Progenitor cell of endocrine pancreas (in vitro differentiated cells): ENCODE measurements around the gene KLHL22. TPM values are rescaled to one million over a fixed set of nuclear protein-coding genes. Genes with fewer than 3 reads are reported as not detected.
A peak's percentile ranks its signal among the peaks of the same experiment; 100 is the strongest.

ENCODE experiments used
- DNase-seq: peaks from one replicate; pipeline ENCODE4 v3.0.0; 2021; ENCODE audit warnings: low spot score; ENCODE audit not compliant: unreplicated experiment
- H3K27ac Mint-ChIP-seq: 2 replicates; pipeline ENCODE4 v1.8.0; 2021; ENCODE audit warnings: mild to moderate bottlenecking, moderate library complexity, mixed read lengths
- H3K27me3 Mint-ChIP-seq: 2 replicates; pipeline ENCODE4 v1.8.0; 2021; ENCODE audit warnings: mixed read lengths
- H3K36me3 Mint-ChIP-seq: 2 replicates; pipeline ENCODE4 v1.8.0; 2022; ENCODE audit warnings: mixed read lengths; ENCODE audit not compliant: insufficient read depth
- H3K4me1 Mint-ChIP-seq: 2 replicates; pipeline ENCODE4 v1.8.0; 2021; ENCODE audit warnings: low read depth, mixed read lengths
- H3K4me3 Mint-ChIP-seq: 2 replicates; pipeline ENCODE4 v1.8.0; 2021; ENCODE audit warnings: low read depth, mild to moderate bottlenecking, moderate library complexity, mixed read lengths
- H3K9me3 Mint-ChIP-seq: 2 replicates; pipeline ENCODE4 v1.8.0; 2021; ENCODE audit warnings: low read depth, mixed read lengths
- CTCF ChIP-seq: fragments of 200-600 bp; sonication (generic); IDR thresholded peaks from one replicate; pipeline ENCODE4 v1.5.0; 2021; ENCODE audit warnings: antibody characterized with exemption, mild to moderate bottlenecking; ENCODE audit not compliant: unreplicated experiment
- total RNA-seq: library from RNA; stranded (reverse); gene quantifications from 2 replicates; pipeline ENCODE4 v1.2.1, GENCODE V29; 2021

The KLHL22 gene
- total RNA-seq, 1 donor from 2014 or later, result 47.3 TPM

- Mint-ChIP-seq H3K4me3 (peak overlapping the region; percentile 62), H3K9me3 (no peaks in the 10 kb centered on the region), H3K4me1 (peaks cover 9% of the 10 kb centered on the region), H3K27ac (peak overlapping the region; percentile 84), H3K27me3 (peaks cover 35% of the 10 kb centered on the region), H3K36me3 (peaks cover 11% of the 10 kb centered on the region)
- DNase-seq, result no peak
- TF ChIP-seq CTCF, result no peak
Measured at GRCh38 chr22:20438678-20439492, 56.7 kb downstream of the KLHL22 start.

- H3K9me3 Mint-ChIP-seq, result no peaks in the 10 kb centered on the region
- peak overlapping the region; percentile 62 for H3K4me3 Mint-ChIP-seq
- H3K27ac Mint-ChIP-seq, result peak overlapping the region; percentile 84
- H3K27me3 Mint-ChIP-seq, result peaks cover 37% of the 10 kb centered on the region
- H3K36me3 Mint-ChIP-seq, result peaks cover 11% of the 10 kb centered on the region
- no peak for DNase-seq
- H3K4me1 Mint-ChIP-seq, result peaks cover 9% of the 10 kb centered on the region
- TF ChIP-seq CTCF, result no peak
Measured at GRCh38 chr22:20438427-20438677, 57.2 kb downstream of the KLHL22 start.

GRCh38 chr22:20437613-20438426 is 57.8 kb downstream of the KLHL22 start, which contains the start of gene SCARF2:
Gene SCARF2, minus strand, starts transcription at chr22:20437825. Its CDS starts 71 bp downstream, at chr22:20437754.
- DNase-seq, result peak; percentile 63
- no peak for TF ChIP-seq CTCF
- Mint-ChIP-seq H3K9me3 (no peaks in the 10 kb centered on the region), H3K4me3 (peak within 1 kb of the TSS; percentile 79), H3K27me3 (peaks cover 42% of the 10 kb centered on the region), H3K36me3 (peaks cover 9% of the 10 kb centered on the region), H3K27ac (peak within 1 kb of the TSS; percentile 89), H3K4me1 (peaks cover 9% of the 10 kb centered on the region)

GRCh38 chr22:20436768-20437612 is 58.6 kb downstream of the KLHL22 start:
- Mint-ChIP-seq H3K36me3 (peaks cover 6% of the 10 kb centered on the region), H3K4me3 (peak overlapping the region; percentile 79), H3K4me1 (peaks cover 9% of the 10 kb centered on the region), H3K27me3 (peaks cover 50% of the 10 kb centered on the region), H3K9me3 (no peaks in the 10 kb centered on the region), H3K27ac (peak overlapping the region; percentile 89)
- DNase-seq, result no peak
- TF ChIP-seq CTCF, result no peak

GRCh38 chr22:20436307-20436767 is 59.3 kb downstream of the KLHL22 start:
- no peaks in the 10 kb centered on the region for H3K9me3 Mint-ChIP-seq
- H3K36me3 Mint-ChIP-seq, result peaks cover 6% of the 10 kb centered on the region
- no peak for TF ChIP-seq CTCF
- no peak overlapping the region for H3K27ac Mint-ChIP-seq
- H3K27me3 Mint-ChIP-seq, result peaks cover 54% of the 10 kb centered on the region
- peaks cover 9% of the 10 kb centered on the region for H3K4me1 Mint-ChIP-seq
- no peak for DNase-seq
- H3K4me3 Mint-ChIP-seq, result peak overlapping the region; percentile 79
